Fibroblast of lung (primary cell): ENCODE results near the gene RHBDF2. TPM values are rescaled to one million over a fixed set of nuclear protein-coding genes. Genes with fewer than 3 reads are reported as not detected.
A peak's percentile ranks its signal among the peaks of the same experiment; 100 is the strongest.

Source experiments
- DNase-seq, 2 donors: peaks; one replicate each; pipeline versions ENCODE4 v3.0.0 to v3.0.0-alpha.2; 2010; ENCODE audit warnings: low read depth in 2 of 2
- H2AFZ ChIP-seq: 2 replicates; pipeline ENCODE4 v1.5.1; 2012; ENCODE audit warnings: low read length, control low read depth, inconsistent platforms
- H3K27ac ChIP-seq: 2 replicates; pipeline ENCODE4 v1.5.1; 2011; ENCODE audit warnings: low read length, control low read depth; ENCODE audit not compliant: insufficient read depth
- H3K27me3 ChIP-seq: 2 replicates; pipeline ENCODE4 v1.5.1; 2011; ENCODE audit warnings: mild to moderate bottlenecking, low read length; ENCODE audit not compliant: control insufficient read depth, insufficient read depth
- H3K36me3 ChIP-seq: 2 replicates; pipeline ENCODE4 v1.5.1; 2011; ENCODE audit warnings: low read length; ENCODE audit not compliant: control insufficient read depth, insufficient read depth
- H3K4me1 ChIP-seq: 2 replicates; pipeline ENCODE4 v1.5.1; 2011; ENCODE audit warnings: low read length; ENCODE audit not compliant: control insufficient read depth, insufficient read depth; ENCODE audit errors: extremely low read depth
- H3K4me2 ChIP-seq: 2 replicates; pipeline ENCODE4 v1.5.1; 2011; ENCODE audit warnings: low read length, control low read depth; ENCODE audit not compliant: insufficient read depth; ENCODE audit errors: extremely low read depth
- H3K4me3 ChIP-seq, 4 experiments: fragments of 200-600 bp in 1 of 4; sonication (generic) in 1 of 4; replicated peaks in 1 of 4; 2 replicates each; pipeline ENCODE4 v1.5.1; 2011 to 2016; ENCODE audit warnings: low read length in 4 of 4, low read depth in 3 of 4, mild to moderate bottlenecking in 3 of 4, control low read depth in 2 of 4, inconsistent platforms in 1 of 4, mixed read lengths in 1 of 4; ENCODE audit not compliant: insufficient read depth in 1 of 4; ENCODE audit errors: control extremely low read depth in 1 of 4
- H3K79me2 ChIP-seq: 2 replicates; pipeline ENCODE4 v1.5.1; 2012; ENCODE audit warnings: mild to moderate bottlenecking, low read length, inconsistent platforms; ENCODE audit not compliant: control insufficient read depth, insufficient read depth
- H3K9ac ChIP-seq: 2 replicates; pipeline ENCODE4 v1.5.1; 2011; ENCODE audit warnings: mild to moderate bottlenecking, low read length, control low read depth; ENCODE audit not compliant: insufficient read depth
- H3K9me3 ChIP-seq: 2 replicates; pipeline ENCODE4 v1.5.1; 2012; ENCODE audit warnings: low read depth, low read length; ENCODE audit not compliant: control insufficient read depth, insufficient read depth
- H4K20me1 ChIP-seq: 2 replicates; pipeline ENCODE4 v1.5.1; 2011; ENCODE audit warnings: low read length; ENCODE audit not compliant: control insufficient read depth, insufficient read depth; ENCODE audit errors: extremely low read depth
- CTCF ChIP-seq, 2 donors: IDR thresholded peaks in 1 of 2; conservative IDR thresholded peaks in 1 of 2; 1 replicate in 1 of 2; 2 replicates in 1 of 2; pipeline ENCODE4 v1.5.1; 2011 to 2012; ENCODE audit warnings: low read length in 2 of 2, control low read depth in 1 of 2, inconsistent platforms in 1 of 2, low read depth in 1 of 2, mild to moderate bottlenecking in 1 of 2
- EZH2 ChIP-seq: IDR thresholded peaks from 2 replicates; pipeline ENCODE4 v1.5.1; 2012; ENCODE audit warnings: low read length, control low read depth, mild to moderate bottlenecking; ENCODE audit errors: missing control alignments
- polyA plus RNA-seq, 2 donors: library from polyadenylated mRNA; depleted of rRNA in 1 of 2; stranded (reverse) in 1 of 2; unstranded in 1 of 2; fragments of >200 nt; gene quantifications; 2 replicates each; pipeline ENCODE4 v1.2.1, GENCODE V29; 2011 to 2012; ENCODE audit warnings: missing spikeins in 1 of 2
- total RNA-seq: library from RNA; depleted of rRNA; stranded (reverse); fragments of >200 nt; gene quantifications from 2 replicates; pipeline ENCODE4 v1.2.1, GENCODE V29; 2014

The RHBDF2 gene
- total and polyA plus RNA-seq, 2 donors (not counting 1 experiment from before 2014, with no cell fraction given): 0.94 to 5.1 TPM

GRCh38 chr17:76499267-76499667 is 2.0 kb downstream of the RHBDF2 start:
- Histone ChIP-seq H3K27ac (no peak overlapping the region), H3K27me3 (no peaks in the 10 kb centered on the region), H4K20me1 (no peaks in the 10 kb centered on the region), H3K9ac (no peak overlapping the region), H3K36me3 (no peaks in the 10 kb centered on the region), H3K9me3 (no peaks in the 10 kb centered on the region), H3K79me2 (no peaks in the 10 kb centered on the region), H2AFZ (no peak overlapping the region), H3K4me1 (peaks cover 18% of the 10 kb centered on the region), H3K4me2 (no peak overlapping the region), H3K4me3 (no peak overlapping the region)
- DNase-seq: no peak
- TF ChIP-seq CTCF (conservative IDR thresholded peaks at IDR 0.05 in 1 of 2, IDR thresholded peaks at IDR 0.05 in 1 of 2; ENCODE audit: low read depth in 1 of 2, low read length in 2 of 2): no peak
- no peak for TF ChIP-seq EZH2

- Histone ChIP-seq H3K9me3 (no peaks in the 10 kb centered on the region), H3K9ac (no peak overlapping the region), H3K27ac (peak overlapping the region; percentile 69), H3K36me3 (no peaks in the 10 kb centered on the region), H3K79me2 (no peaks in the 10 kb centered on the region), H3K4me3 (no peak overlapping the region), H3K4me1 (peaks cover 18% of the 10 kb centered on the region), H4K20me1 (no peaks in the 10 kb centered on the region), H3K27me3 (no peaks in the 10 kb centered on the region), H2AFZ (no peak overlapping the region), H3K4me2 (peak overlapping the region; percentile 82)
- no peak for DNase-seq
- TF ChIP-seq CTCF (conservative IDR thresholded peaks at IDR 0.05 in 1 of 2, IDR thresholded peaks at IDR 0.05 in 1 of 2; ENCODE audit: low read depth in 1 of 2, low read length in 2 of 2) (no peak), EZH2 (no peak)
Observed at GRCh38 chr17:76498876-76499251, 2.4 kb downstream of the RHBDF2 start.

GRCh38 chr17:76497979-76498875 is 3.0 kb downstream of the RHBDF2 start:
- peak overlapping the region; percentile 52 for H3K9ac ChIP-seq
- no peaks in the 10 kb centered on the region for H3K36me3 ChIP-seq
- H3K4me1 ChIP-seq: peaks cover 22% of the 10 kb centered on the region
- no peaks in the 10 kb centered on the region for H4K20me1 ChIP-seq
- peak; percentile 74 to 84 for DNase-seq
- H3K27me3 ChIP-seq: no peaks in the 10 kb centered on the region
- no peak for TF ChIP-seq EZH2
- TF ChIP-seq CTCF (conservative IDR thresholded peaks at IDR 0.05 in 1 of 2, IDR thresholded peaks at IDR 0.05 in 1 of 2; ENCODE audit: low read depth in 1 of 2, low read length in 2 of 2): no peak
- H3K27ac ChIP-seq: peak overlapping the region; percentile 69
- no peaks in the 10 kb centered on the region for H3K79me2 ChIP-seq
- peak overlapping the region; percentile 72 for H2AFZ ChIP-seq
- peak overlapping the region in 1 of 4 experiments; percentile 10 for H3K4me3 ChIP-seq
- peak overlapping the region; percentile 82 for H3K4me2 ChIP-seq
- no peaks in the 10 kb centered on the region for H3K9me3 ChIP-seq
